Smooth muscle cell (in vitro differentiated cells): ENCODE results near the gene HCFC1. TPM values are rescaled to one million over a fixed set of nuclear protein-coding genes. Genes with fewer than 3 reads are reported as not detected.

Experiments
- DNase-seq: peaks from one replicate; lab custom pipeline; 2025; ENCODE audit not compliant: unreplicated experiment; lab: John Stamatoyannopoulos, UW
- H2AFZ ChIP-seq: fragments of 200-600 bp; sonication (generic); 2 replicates; pipeline ENCODE4 v1.6.0; 2016; ENCODE audit warnings: antibody characterized with exemption, low read depth, mild to moderate bottlenecking
- H3F3A ChIP-seq: fragments of 200-600 bp; sonication (generic); 2 replicates; pipeline ENCODE4 v1.6.0; 2017; ENCODE audit warnings: antibody characterized with exemption, low read depth
- H3K27ac ChIP-seq: fragments of 200-600 bp; sonication (generic); 2 replicates; pipeline ENCODE4 v1.5.1; 2016; ENCODE audit warnings: low read depth, mild to moderate bottlenecking
- H3K27me3 ChIP-seq: fragments of 200-600 bp; sonication (generic); 2 replicates; pipeline ENCODE4 v1.6.1; 2016; ENCODE audit warnings: low read depth, mild to moderate bottlenecking
- H3K36me3 ChIP-seq: fragments of 200-600 bp; sonication (generic); 2 replicates; pipeline ENCODE4 v1.5.1; 2016; ENCODE audit warnings: low read depth
- H3K4me1 ChIP-seq: fragments of 200-600 bp; sonication (generic); 2 replicates; pipeline ENCODE4 v1.5.1; 2016; ENCODE audit warnings: low read depth
- H3K4me2 ChIP-seq: fragments of 200-600 bp; sonication (generic); 2 replicates; pipeline ENCODE4 v1.6.0; 2016; ENCODE audit warnings: mild to moderate bottlenecking
- H3K4me3 ChIP-seq: fragments of 200-600 bp; sonication (generic); 2 replicates; pipeline ENCODE4 v1.5.1; 2016; ENCODE audit warnings: mild to moderate bottlenecking
- H3K79me2 ChIP-seq: fragments of 200-600 bp; sonication (generic); 2 replicates; pipeline ENCODE4 v1.6.0; 2016; ENCODE audit warnings: low read depth, mild to moderate bottlenecking
- H3K9ac ChIP-seq: fragments of 200-600 bp; sonication (generic); 2 replicates; pipeline ENCODE4 v1.6.0; 2016; ENCODE audit warnings: low read depth
- H3K9me3 ChIP-seq: fragments of 200-600 bp; sonication (generic); replicated peaks from 2 replicates; pipeline ENCODE4 v1.5.1; 2016; ENCODE audit warnings: low read depth
- H4K20me1 ChIP-seq: fragments of 200-600 bp; sonication (generic); 2 replicates; pipeline ENCODE4 v1.6.0; 2016; ENCODE audit warnings: low read depth
- WGBS: methylation state at CpG from one replicate; pipeline ENCODE4 v1.1.7; 2016; ENCODE audit warnings: low lambda C conversion rate; 5-methylcytosine and 5-hydroxymethylcytosine counted together
- polyA plus RNA-seq: library from polyadenylated mRNA; unstranded; fragments of >200 nt; fragmentation: Nextera tagmentation; extraction: Ambion mirVana; gene quantifications from 2 replicates; pipeline ENCODE4 v1.2.1, GENCODE V29; 2016
- total RNA-seq: library from RNA; depleted of rRNA; stranded (reverse); fragments of >200 nt; gene quantifications from 2 replicates; pipeline ENCODE4 v1.2.3, GENCODE V29; 2014
- TF ChIP-seq, protein P1 (sequence below): fragments of 200-600 bp; sonication (generic); IDR thresholded peaks from 2 replicates; pipeline ENCODE4 v1.5.1; 2017; ENCODE audit warnings: borderline replicate concordance, mild to moderate bottlenecking, antibody characterized with exemption; ENCODE audit not compliant: insufficient read depth, poor library complexity, severe bottlenecking

Gene HCFC1
- total and polyA plus RNA-seq, 2 experiments from 2014 or later = 22.8 to 23.3 TPM

DNA sequence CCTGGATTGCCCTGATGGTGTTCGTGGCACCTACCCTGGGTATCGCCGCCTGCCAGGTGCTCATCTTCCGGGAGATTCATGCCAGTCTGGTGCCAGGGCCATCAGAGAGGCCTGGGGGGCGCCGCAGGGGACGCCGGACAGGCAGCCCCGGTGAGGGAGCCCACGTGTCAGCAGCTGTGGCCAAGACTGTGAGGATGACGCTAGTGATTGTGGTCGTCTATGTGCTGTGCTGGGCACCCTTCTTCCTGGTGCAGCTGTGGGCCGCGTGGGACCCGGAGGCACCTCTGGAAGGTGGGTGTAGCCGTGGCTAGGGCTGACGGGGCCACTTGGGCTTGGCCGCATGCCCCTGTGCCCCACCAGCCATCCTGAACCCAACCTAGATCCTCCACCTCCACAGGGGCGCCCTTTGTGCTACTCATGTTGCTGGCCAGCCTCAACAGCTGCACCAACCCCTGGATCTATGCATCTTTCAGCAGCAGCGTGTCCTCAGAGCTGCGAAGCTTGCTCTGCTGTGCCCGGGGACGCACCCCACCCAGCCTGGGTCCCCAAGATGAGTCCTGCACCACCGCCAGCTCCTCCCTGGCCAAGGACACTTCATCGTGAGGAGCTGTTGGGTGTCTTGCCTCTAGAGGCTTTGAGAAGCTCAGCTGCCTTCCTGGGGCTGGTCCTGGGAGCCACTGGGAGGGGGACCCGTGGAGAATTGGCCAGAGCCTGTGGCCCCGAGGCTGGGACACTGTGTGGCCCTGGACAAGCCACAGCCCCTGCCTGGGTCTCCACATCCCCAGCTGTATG, 65.3 kb downstream of the HCFC1 start:
- no peak overlapping the region for H3K4me3 ChIP-seq
- no peaks in the 10 kb centered on the region for H3K79me2 ChIP-seq
- no peak overlapping the region for H3K9ac ChIP-seq
- TF ChIP-seq, protein P1, sequence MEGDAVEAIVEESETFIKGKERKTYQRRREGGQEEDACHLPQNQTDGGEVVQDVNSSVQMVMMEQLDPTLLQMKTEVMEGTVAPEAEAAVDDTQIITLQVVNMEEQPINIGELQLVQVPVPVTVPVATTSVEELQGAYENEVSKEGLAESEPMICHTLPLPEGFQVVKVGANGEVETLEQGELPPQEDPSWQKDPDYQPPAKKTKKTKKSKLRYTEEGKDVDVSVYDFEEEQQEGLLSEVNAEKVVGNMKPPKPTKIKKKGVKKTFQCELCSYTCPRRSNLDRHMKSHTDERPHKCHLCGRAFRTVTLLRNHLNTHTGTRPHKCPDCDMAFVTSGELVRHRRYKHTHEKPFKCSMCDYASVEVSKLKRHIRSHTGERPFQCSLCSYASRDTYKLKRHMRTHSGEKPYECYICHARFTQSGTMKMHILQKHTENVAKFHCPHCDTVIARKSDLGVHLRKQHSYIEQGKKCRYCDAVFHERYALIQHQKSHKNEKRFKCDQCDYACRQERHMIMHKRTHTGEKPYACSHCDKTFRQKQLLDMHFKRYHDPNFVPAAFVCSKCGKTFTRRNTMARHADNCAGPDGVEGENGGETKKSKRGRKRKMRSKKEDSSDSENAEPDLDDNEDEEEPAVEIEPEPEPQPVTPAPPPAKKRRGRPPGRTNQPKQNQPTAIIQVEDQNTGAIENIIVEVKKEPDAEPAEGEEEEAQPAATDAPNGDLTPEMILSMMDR = no peak
- no peak overlapping the region for H3K27ac ChIP-seq
- H3K4me2 ChIP-seq = no peak overlapping the region
- no peak overlapping the region for H2AFZ ChIP-seq
- 89% methylated on average over 27 of the region's 27 CpGs for WGBS
- no peaks in the 10 kb centered on the region for H3K4me1 ChIP-seq
- H3K9me3 ChIP-seq = no peaks in the 10 kb centered on the region
- DNase-seq = no peak
- no peaks in the 10 kb centered on the region for H3K36me3 ChIP-seq
- no peaks in the 10 kb centered on the region for H3K27me3 ChIP-seq
- no peaks in the 10 kb centered on the region for H4K20me1 ChIP-seq
- H3F3A ChIP-seq = no peaks in the 10 kb centered on the region

DNA sequence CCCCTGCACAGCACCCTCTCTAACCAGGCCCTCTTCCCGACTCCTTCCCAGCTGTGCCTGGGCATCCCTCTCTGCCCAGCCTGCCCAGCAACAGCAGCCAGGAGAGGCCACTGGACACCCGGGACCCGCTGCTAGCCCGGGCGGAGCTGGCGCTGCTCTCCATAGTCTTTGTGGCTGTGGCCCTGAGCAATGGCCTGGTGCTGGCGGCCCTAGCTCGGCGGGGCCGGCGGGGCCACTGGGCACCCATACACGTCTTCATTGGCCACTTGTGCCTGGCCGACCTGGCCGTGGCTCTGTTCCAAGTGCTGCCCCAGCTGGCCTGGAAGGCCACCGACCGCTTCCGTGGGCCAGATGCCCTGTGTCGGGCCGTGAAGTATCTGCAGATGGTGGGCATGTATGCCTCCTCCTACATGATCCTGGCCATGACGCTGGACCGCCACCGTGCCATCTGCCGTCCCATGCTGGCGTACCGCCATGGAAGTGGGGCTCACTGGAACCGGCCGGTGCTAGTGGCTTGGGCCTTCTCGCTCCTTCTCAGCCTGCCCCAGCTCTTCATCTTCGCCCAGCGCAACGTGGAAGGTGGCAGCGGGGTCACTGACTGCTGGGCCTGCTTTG, 66.0 kb downstream of the HCFC1 start:
- no peaks in the 10 kb centered on the region for H3K27me3 ChIP-seq
- no peak overlapping the region for H3K27ac ChIP-seq
- H3K4me2 ChIP-seq = no peak overlapping the region
- H4K20me1 ChIP-seq = no peaks in the 10 kb centered on the region
- DNase-seq = no peak
- 92% methylated on average over 31 of the region's 32 CpGs for WGBS
- H3F3A ChIP-seq = no peaks in the 10 kb centered on the region
- TF ChIP-seq, protein P1 = no peak
- H3K79me2 ChIP-seq = no peaks in the 10 kb centered on the region
- H3K9me3 ChIP-seq = no peaks in the 10 kb centered on the region
- H3K4me3 ChIP-seq = no peak overlapping the region
- no peaks in the 10 kb centered on the region for H3K36me3 ChIP-seq
- H2AFZ ChIP-seq = no peak overlapping the region
- no peak overlapping the region for H3K9ac ChIP-seq
- H3K4me1 ChIP-seq = no peaks in the 10 kb centered on the region

DNA sequence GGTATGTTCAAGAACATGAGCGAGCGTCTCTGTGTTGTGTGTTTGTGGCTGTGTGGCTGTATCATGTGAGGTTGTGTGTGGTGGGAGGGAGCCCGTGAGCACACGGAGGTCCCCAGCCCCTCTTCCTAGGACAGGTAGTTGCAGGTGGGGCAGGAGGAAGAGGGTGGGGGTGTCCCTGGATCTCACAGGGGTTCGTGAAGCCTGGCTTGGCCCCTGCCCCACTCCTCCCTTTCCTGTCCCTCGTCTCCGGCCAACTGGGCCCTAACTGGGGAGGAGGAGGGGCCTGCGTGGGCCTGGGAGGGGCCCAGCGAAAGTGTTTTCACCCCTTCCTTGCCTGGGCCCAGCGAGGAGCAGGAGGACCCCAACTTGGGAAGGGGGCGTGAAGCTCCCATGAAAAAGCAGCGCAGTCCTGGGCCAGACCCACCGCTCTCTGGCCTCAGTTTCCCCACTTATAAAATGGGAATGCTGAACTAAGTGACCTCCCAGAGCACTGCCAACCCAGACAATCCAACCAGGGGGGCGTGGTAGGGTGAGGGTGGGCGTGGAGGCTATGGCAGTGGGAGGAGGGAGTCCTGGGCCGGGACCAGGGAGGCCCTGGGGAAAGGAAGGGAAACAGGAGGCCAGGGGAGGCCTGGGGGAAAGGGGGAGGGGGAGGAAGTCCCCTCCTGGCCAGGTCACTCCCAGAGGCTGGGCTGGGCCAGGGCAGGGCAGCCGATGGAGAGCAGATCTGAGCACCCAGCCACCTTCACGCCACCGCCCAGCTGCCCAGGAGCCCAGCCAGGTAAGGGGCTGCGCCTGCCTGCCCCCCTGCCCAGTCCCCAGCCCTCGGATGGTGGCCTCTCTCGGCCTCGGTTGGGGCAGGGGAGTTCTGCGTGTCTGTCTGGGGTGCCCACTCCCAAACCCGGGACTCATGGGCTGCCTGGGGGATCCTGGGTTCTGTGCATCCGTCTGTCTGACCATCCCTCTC, 67.3 kb downstream of the HCFC1 start, which contains the start of gene AVPR2:
AVPR2 (plus strand) TSS at position 683 of the 967 bp plus-strand sequence. CDS start 473 bp downstream, outside the sequence.
- no peak within 1 kb of the TSS for H2AFZ ChIP-seq
- no peaks in the 10 kb centered on the region for H3K27me3 ChIP-seq
- H3K36me3 ChIP-seq = no peaks in the 10 kb centered on the region
- no peak for DNase-seq
- no peak within 1 kb of the TSS for H3K4me3 ChIP-seq
- no peaks in the 10 kb centered on the region for H3K9me3 ChIP-seq
- no peak within 1 kb of the TSS for H3K27ac ChIP-seq
- H3K4me1 ChIP-seq = no peaks in the 10 kb centered on the region
- H3K9ac ChIP-seq = no peak within 1 kb of the TSS
- WGBS = 76% methylated on average over 24 of the region's 26 CpGs
- no peaks in the 10 kb centered on the region for H3K79me2 ChIP-seq
- TF ChIP-seq, protein P1 = no peak
- H3F3A ChIP-seq = no peaks in the 10 kb centered on the region
- no peak within 1 kb of the TSS for H3K4me2 ChIP-seq
- no peaks in the 10 kb centered on the region for H4K20me1 ChIP-seq
